DMS53 treated with DMSO at 0.1 percent for 48 hours (cell line): ENCODE measurements around the gene DIPK1A.
"Not testable (repeated sequence)": the region's sequence is repeated elsewhere in the genome, so short reads cannot be mapped to it uniquely, and the experiment has no call there.

Source experiments
- DNase-seq: peaks from one replicate; lab custom pipeline; 2025; ENCODE audit not compliant: unreplicated experiment; lab: John Stamatoyannopoulos, UW

DIPK1A gene

GRCh38 chr1:92980732-92981647 lies 19.7 kb upstream of the DIPK1A start:
- no peak for DNase-seq

- no peak for DNase-seq
These were observed 14.4 kb upstream of the DIPK1A start for GRCh38 chr1:92975551-92976232.

- DNase-seq: not testable (repeated sequence)
These were observed 12.8 kb upstream of the DIPK1A start for GRCh38 chr1:92974112-92974511.

GRCh38 chr1:92973203-92973897 lies 12.1 kb upstream of the DIPK1A start:
- no peak for DNase-seq

GRCh38 chr1:92972409-92973129 lies 11.3 kb upstream of the DIPK1A start:
- no peak for DNase-seq

GRCh38 chr1:92971932-92972331 lies 10.7 kb upstream of the DIPK1A start:
- not testable (repeated sequence) for DNase-seq

- no peak for DNase-seq
These were observed 9.9 kb upstream of the DIPK1A start for GRCh38 chr1:92970990-92971689.

- no peak for DNase-seq
These were observed 8.3 kb upstream of the DIPK1A start for GRCh38 chr1:92969517-92969916.

GRCh38 chr1:92968138-92969032 lies 7.1 kb upstream of the DIPK1A start:
- DNase-seq: peak; percentile 59

- DNase-seq: peak; percentile 52
These were observed 3.7 kb upstream of the DIPK1A start for GRCh38 chr1:92964998-92965397.

GRCh38 chr1:92964316-92964715 lies 3.1 kb upstream of the DIPK1A start:
- DNase-seq: no peak

- peak; percentile 34 for DNase-seq
These were observed 862 bp upstream of the DIPK1A start for GRCh38 chr1:92961896-92962752.

- peak; percentile 93 for DNase-seq
These were observed 699 bp downstream of the DIPK1A start for GRCh38 chr1:92960395-92961130.

GRCh38 chr1:92958203-92958970 lies 2.9 kb downstream of the DIPK1A start:
- DNase-seq: no peak

- no peak for DNase-seq
These were observed 4.1 kb downstream of the DIPK1A start for GRCh38 chr1:92957030-92957734.

GRCh38 chr1:92956254-92957029 lies 4.8 kb downstream of the DIPK1A start:
- DNase-seq: no peak
